OCI-LY1 (cell line): ENCODE results near the gene OR5M3.

Experiments used
- H2AFZ ChIP-seq: fragments of 200-600 bp; sonication (generic), shearing (Covaris generic); 2 replicates; pipeline ENCODE4 v1.6.0; 2014; ENCODE audit warnings: antibody characterized with exemption, mild to moderate bottlenecking, low read length
- H3F3A ChIP-seq: fragments of 200-600 bp; sonication (generic), shearing (Covaris generic); 2 replicates; pipeline ENCODE4 v1.6.0; 2014; ENCODE audit warnings: mild to moderate bottlenecking, antibody characterized with exemption, low read length, moderate library complexity; ENCODE audit not compliant: insufficient read depth
- H3K27ac ChIP-seq: fragments of 200-600 bp; sonication (generic); 2 replicates; pipeline ENCODE4 v1.5.1; 2014; ENCODE audit warnings: low read length, mixed run types, mild to moderate bottlenecking, low read depth; ENCODE audit not compliant: poor library complexity, severe bottlenecking
- H3K27me3 ChIP-seq: fragments of 200-600 bp; sonication (generic); 2 replicates; pipeline ENCODE4 v1.6.0; 2014; ENCODE audit warnings: antibody characterized with exemption, mild to moderate bottlenecking, low read length, moderate library complexity; ENCODE audit not compliant: insufficient read depth
- H3K36me3 ChIP-seq: fragments of 200-600 bp; sonication (generic); 2 replicates; pipeline ENCODE4 v1.6.1; 2014; ENCODE audit warnings: mild to moderate bottlenecking, antibody characterized with exemption, low read length, moderate library complexity, mixed read lengths; ENCODE audit not compliant: insufficient read depth
- H3K4me1 ChIP-seq: fragments of 200-600 bp; sonication (generic); 2 replicates; pipeline ENCODE4 v1.5.1; 2014; ENCODE audit warnings: mild to moderate bottlenecking, low read length, moderate library complexity; ENCODE audit not compliant: insufficient read depth, severe bottlenecking
- H3K4me2 ChIP-seq: fragments of 200-600 bp; sonication (generic), shearing (Covaris generic); 2 replicates; pipeline ENCODE4 v1.6.1; 2014; ENCODE audit warnings: low read length
- H3K4me3 ChIP-seq: fragments of 200-600 bp; sonication (generic); 2 replicates; pipeline ENCODE4 v1.5.1; 2014; ENCODE audit warnings: low read length, low read depth, mild to moderate bottlenecking, mixed read lengths; ENCODE audit not compliant: poor library complexity, severe bottlenecking
- H3K79me2 ChIP-seq: fragments of 200-600 bp; shearing (Covaris generic); 2 replicates; pipeline ENCODE4 v1.6.1; 2016; ENCODE audit warnings: mixed run types, low read length, mixed read lengths; ENCODE audit not compliant: insufficient read depth
- H3K9ac ChIP-seq: fragments of 200-600 bp; sonication (generic), shearing (Covaris generic); 2 replicates; pipeline ENCODE4 v1.6.1; 2014; ENCODE audit warnings: mild to moderate bottlenecking, low read length, mixed read lengths
- H3K9me2 ChIP-seq: fragments of 200-600 bp; sonication (generic), shearing (Covaris generic); 2 replicates; pipeline ENCODE4 v1.6.1; 2014; ENCODE audit warnings: low read depth, mild to moderate bottlenecking, low read length, mixed read lengths
- H3K9me3 ChIP-seq: fragments of 200-600 bp; shearing (Covaris generic); 2 replicates; pipeline ENCODE4 v1.6.1; 2014; ENCODE audit warnings: low read length, mixed read lengths
- H4K20me1 ChIP-seq: fragments of 200-600 bp; sonication (generic), shearing (Covaris generic); 2 replicates; pipeline ENCODE4 v1.6.0; 2016; ENCODE audit warnings: mild to moderate bottlenecking, low read length; ENCODE audit not compliant: insufficient read depth
- EZH2 ChIP-seq: fragments of 200-600 bp; sonication (generic), shearing (Covaris generic); IDR thresholded peaks from 2 replicates; pipeline ENCODE4 v1.8.0; 2017; ENCODE audit warnings: borderline replicate concordance, mixed run types, mild to moderate bottlenecking, antibody characterized with exemption, low read length, moderate library complexity, mixed read lengths
- TF ChIP-seq, protein P1 (sequence below): fragments of 200-600 bp; sonication (generic), shearing (Covaris generic); IDR thresholded peaks from 2 replicates; pipeline ENCODE4 v1.5.1; 2017; ENCODE audit warnings: mild to moderate bottlenecking, antibody characterized with exemption, low read length, moderate library complexity, mixed read lengths

OR5M3 gene

DNA sequence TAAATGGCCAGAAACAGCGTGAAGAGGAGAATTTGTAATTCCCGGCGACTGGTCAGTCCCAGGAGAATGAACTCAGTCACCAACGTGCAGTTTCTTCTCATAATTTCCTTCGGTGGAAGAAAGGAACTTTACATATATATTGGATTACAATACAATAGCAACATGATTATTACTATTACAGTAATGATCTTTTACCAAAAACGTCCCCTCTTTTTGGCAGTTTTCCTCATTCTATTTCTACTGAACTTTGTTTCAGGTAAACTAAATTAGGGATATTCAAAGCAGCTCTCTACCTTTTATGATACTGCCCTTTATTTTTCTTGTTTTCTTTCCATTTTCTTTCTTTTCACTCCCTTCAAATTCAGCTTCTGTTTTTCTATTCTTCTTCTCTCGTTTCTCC, 18.1 kb upstream of the OR5M3 start, which contains the start of gene OR5M8:
Gene OR5M8 (minus strand): TSS at position 101 of the 400 bp plus-strand sequence. CDS start 0 bp downstream, at position 101.
- Histone ChIP-seq H3K4me3 (no peak within 1 kb of the TSS), H3K4me2 (no peak within 1 kb of the TSS), H3K36me3 (no peaks in the 10 kb centered on the region), H3K4me1 (no peaks in the 10 kb centered on the region), H3K27me3 (no peaks in the 10 kb centered on the region), H3K9me2 (no peaks in the 10 kb centered on the region), H3K9ac (no peak within 1 kb of the TSS), H2AFZ (no peak within 1 kb of the TSS), H3F3A (no peaks in the 10 kb centered on the region), H3K27ac (no peak within 1 kb of the TSS), H3K9me3 (no peaks in the 10 kb centered on the region), H4K20me1 (no peaks in the 10 kb centered on the region), H3K79me2 (no peaks in the 10 kb centered on the region)
- TF ChIP-seq, protein P1, sequence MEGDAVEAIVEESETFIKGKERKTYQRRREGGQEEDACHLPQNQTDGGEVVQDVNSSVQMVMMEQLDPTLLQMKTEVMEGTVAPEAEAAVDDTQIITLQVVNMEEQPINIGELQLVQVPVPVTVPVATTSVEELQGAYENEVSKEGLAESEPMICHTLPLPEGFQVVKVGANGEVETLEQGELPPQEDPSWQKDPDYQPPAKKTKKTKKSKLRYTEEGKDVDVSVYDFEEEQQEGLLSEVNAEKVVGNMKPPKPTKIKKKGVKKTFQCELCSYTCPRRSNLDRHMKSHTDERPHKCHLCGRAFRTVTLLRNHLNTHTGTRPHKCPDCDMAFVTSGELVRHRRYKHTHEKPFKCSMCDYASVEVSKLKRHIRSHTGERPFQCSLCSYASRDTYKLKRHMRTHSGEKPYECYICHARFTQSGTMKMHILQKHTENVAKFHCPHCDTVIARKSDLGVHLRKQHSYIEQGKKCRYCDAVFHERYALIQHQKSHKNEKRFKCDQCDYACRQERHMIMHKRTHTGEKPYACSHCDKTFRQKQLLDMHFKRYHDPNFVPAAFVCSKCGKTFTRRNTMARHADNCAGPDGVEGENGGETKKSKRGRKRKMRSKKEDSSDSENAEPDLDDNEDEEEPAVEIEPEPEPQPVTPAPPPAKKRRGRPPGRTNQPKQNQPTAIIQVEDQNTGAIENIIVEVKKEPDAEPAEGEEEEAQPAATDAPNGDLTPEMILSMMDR, result no peak
- TF ChIP-seq EZH2, result no peak

DNA sequence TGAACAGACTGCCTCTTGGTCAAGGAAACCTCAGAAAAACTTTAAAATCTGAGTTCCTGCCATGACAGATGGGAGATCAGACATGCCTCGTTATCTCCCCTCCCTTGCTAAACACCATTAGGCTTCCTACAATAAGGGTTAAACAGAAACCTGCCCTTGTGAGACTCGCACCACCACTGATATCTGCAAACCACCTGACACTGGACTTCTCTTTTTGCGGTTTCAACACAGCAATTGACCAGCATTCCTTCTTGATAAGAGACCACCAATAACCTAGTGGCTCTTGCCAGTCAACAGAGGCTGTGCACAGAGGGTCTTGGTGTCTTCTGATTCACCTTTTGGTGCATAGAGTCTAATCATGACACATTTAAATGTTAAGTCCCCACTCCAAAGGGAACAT, 13.6 kb upstream of the OR5M3 start:
- no peak for TF ChIP-seq EZH2
- TF ChIP-seq, protein P1, result no peak
- no peak overlapping the region for H3K9ac ChIP-seq
- H3K27me3 ChIP-seq, result no peaks in the 10 kb centered on the region
- no peak overlapping the region for H2AFZ ChIP-seq
- H3K36me3 ChIP-seq, result no peaks in the 10 kb centered on the region
- H4K20me1 ChIP-seq, result no peaks in the 10 kb centered on the region
- no peaks in the 10 kb centered on the region for H3K9me2 ChIP-seq
- H3K4me1 ChIP-seq, result no peaks in the 10 kb centered on the region
- no peak overlapping the region for H3K4me2 ChIP-seq
- no peaks in the 10 kb centered on the region for H3K79me2 ChIP-seq
- no peaks in the 10 kb centered on the region for H3F3A ChIP-seq
- H3K9me3 ChIP-seq, result no peaks in the 10 kb centered on the region
- H3K4me3 ChIP-seq, result no peak overlapping the region
- no peak overlapping the region for H3K27ac ChIP-seq

DNA sequence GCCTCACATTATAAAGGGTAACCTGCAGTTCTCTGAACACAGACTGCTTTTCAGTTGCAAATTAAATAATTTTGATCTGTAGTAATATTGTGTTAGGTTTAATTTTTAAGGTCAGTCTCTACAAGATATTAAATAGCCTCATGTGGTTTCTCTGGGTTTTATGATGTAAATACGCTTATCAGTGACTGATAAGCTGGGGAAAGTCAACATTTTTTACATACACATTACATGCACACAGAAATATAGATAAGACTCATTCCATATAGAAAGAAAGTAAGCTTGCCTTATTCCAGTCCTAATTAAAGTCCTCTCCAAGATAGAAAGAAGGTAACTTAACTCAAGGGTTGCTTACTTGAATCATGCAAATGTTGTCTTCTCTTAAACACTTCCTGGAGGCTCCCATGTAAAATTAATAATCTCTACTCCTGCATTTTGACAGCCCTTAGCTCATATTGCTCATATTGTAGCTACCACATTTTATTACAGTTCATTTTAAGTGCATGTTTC, 1.6 kb upstream of the OR5M3 start:
- TF ChIP-seq, protein P1, result no peak
- H3K27ac ChIP-seq, result no peak overlapping the region

More for the DNA sequence above, 1.6 kb upstream of the OR5M3 start:
- Histone ChIP-seq H3K9me3 (no peaks in the 10 kb centered on the region), H3F3A (no peaks in the 10 kb centered on the region), H3K4me1 (no peaks in the 10 kb centered on the region), H3K27me3 (no peaks in the 10 kb centered on the region), H3K36me3 (no peaks in the 10 kb centered on the region), H3K4me2 (no peak overlapping the region), H3K9ac (no peak overlapping the region), H3K4me3 (no peak overlapping the region), H3K9me2 (no peaks in the 10 kb centered on the region), H2AFZ (no peak overlapping the region), H3K79me2 (no peaks in the 10 kb centered on the region), H4K20me1 (no peaks in the 10 kb centered on the region)
